ENCODE data around the gene DENND1A.
"Not testable (repeated sequence)": the region's sequence is repeated elsewhere in the genome, so short reads cannot be mapped to it uniquely, and the experiment has no call there.

The DENND1A gene, protein sequence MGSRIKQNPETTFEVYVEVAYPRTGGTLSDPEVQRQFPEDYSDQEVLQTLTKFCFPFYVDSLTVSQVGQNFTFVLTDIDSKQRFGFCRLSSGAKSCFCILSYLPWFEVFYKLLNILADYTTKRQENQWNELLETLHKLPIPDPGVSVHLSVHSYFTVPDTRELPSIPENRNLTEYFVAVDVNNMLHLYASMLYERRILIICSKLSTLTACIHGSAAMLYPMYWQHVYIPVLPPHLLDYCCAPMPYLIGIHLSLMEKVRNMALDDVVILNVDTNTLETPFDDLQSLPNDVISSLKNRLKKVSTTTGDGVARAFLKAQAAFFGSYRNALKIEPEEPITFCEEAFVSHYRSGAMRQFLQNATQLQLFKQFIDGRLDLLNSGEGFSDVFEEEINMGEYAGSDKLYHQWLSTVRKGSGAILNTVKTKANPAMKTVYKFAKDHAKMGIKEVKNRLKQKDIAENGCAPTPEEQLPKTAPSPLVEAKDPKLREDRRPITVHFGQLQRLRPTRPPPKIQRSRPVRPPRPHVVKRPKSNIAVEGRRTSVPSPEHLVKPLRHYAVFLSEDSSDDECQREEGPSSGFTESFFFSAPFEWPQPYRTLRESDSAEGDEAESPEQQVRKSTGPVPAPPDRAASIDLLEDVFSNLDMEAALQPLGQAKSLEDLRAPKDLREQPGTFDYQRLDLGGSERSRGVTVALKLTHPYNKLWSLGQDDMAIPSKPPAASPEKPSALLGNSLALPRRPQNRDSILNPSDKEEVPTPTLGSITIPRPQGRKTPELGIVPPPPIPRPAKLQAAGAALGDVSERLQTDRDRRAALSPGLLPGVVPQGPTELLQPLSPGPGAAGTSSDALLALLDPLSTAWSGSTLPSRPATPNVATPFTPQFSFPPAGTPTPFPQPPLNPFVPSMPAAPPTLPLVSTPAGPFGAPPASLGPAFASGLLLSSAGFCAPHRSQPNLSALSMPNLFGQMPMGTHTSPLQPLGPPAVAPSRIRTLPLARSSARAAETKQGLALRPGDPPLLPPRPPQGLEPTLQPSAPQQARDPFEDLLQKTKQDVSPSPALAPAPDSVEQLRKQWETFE

DNA sequence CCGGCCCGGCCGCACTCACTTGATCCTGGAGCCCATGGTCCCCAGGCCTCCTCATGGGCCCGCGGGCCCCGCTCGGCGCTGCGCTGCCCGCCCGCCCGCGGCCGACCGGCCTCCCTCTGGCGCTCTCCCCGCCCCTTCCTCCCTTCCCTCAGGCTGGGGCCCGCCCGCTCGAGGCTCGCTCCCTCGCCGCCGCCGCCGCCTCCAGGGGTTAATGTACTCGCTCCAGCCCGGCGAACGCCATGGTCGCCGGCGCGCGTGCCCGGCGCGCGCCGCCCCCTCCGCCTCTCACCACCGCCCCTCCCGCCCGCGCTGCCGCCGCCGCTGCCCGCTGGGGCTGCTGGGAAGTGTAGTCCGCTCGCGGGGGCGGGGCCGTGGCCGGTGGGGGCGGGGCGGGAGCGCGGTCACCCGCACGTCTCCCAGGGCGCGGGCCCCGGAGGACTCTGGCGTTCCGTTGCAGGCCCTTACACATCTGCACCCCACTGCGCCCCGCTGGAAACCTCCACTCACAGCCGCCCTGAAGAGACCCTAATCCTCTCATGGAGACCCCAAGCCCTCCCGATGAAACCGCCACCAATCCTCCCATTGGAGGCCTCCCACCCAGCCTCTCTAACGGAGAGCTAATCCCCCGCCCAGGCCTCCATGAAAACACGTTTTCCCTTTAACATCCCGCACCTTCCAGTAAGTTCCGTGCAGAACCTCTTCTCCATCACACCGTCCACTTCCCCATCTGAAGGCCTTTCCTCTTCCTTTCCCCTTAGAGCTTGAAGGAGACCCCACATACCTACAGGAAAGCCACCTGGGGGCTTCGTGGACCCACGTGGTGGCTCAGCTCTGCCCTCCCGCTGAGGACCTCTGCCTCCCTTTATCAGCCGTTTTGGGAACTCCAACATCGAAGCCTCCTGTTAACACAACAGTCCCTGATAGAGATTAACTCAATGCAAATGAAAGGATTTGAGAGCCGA lies at the start of gene DENND1A:
TSS of gene DENND1A (minus strand) at position 257 of the 962 bp plus-strand sequence. CDS start at position 36, 221 bp downstream.
- peak; percentile 66 to 83 for DNase-seq

DNA sequence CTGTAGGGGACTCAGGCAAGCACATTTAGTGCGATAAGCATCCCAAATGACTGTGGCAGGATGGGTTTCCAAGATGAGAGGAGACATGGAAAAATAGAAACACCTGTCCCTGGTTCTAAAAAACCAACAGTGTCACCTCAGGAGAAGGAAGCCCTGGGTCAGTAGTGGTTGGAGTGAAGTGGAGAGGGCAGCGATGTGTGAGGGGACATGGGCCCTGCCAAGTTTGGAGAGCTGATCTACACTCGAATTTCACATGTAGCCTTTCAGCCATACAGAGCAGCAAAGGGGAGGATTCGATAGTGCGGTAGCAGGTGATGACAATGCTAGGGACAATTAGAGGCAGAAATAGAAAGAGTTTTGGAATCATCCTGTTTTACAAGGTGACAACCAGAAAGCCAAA lies 49.1 kb upstream of the DENND1A start:
- DNase-seq: no peak

DNA sequence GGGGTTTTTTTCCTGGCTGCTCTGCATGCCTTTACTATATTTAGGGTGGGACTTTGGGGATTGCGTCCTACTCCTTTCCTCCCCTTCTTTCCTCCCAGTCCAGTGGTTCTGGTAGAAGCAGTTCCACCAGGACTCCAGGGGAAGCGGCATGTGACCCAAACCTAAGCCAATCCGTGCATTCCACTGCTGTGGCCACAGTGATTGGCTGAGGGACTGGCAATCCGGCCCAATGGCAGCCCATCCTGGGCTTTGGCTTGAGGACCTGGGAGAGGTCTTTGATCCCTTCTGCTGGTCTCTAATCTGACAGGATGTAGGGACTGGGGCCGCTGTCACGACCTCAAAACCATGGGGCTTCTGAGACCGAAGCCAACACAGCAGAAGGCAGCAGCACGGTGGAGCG lies 46.7 kb upstream of the DENND1A start:
- not testable (repeated sequence) for DNase-seq

DNA sequence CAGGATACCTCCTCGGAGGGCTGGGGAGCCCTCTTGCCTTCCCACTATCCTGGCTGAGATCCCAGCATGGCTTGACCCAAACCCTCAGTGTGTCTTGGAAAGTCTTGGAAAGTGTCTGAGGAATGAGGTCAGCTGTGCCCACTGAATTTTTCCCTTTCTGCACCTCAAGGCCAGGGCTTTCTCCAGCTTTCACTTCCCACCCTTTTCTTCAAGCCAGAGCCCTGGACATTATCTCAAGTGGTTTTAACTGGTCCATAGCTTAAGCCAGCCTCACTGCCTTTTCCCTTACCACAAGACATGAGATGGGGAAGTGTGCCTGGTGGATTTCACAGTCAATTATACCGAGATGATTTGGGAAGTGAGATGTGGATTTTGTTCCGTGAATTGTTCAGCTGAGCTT lies 45.9 kb upstream of the DENND1A start:
- DNase-seq: no peak

DNA sequence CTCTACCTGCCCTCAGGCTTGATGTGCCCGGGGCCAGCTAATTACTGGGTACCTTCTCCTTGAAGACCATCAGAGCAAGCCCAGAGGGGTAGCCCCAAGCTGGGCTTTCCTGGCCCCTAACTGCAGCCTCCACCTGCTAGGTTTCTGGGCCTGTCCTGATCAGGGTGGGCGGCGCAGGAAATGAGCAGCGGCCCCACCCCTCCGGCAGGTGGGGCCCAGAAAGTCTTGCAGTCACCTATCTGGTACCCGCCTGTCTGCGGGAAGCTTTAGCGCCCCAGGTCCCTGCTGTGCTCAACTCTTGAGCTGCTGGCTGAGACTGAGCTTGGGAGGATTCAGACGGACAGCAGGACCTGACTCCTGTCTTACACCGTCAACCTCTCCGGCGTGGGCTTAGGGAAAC lies 44.5 kb upstream of the DENND1A start:
- no peak for DNase-seq

DNA sequence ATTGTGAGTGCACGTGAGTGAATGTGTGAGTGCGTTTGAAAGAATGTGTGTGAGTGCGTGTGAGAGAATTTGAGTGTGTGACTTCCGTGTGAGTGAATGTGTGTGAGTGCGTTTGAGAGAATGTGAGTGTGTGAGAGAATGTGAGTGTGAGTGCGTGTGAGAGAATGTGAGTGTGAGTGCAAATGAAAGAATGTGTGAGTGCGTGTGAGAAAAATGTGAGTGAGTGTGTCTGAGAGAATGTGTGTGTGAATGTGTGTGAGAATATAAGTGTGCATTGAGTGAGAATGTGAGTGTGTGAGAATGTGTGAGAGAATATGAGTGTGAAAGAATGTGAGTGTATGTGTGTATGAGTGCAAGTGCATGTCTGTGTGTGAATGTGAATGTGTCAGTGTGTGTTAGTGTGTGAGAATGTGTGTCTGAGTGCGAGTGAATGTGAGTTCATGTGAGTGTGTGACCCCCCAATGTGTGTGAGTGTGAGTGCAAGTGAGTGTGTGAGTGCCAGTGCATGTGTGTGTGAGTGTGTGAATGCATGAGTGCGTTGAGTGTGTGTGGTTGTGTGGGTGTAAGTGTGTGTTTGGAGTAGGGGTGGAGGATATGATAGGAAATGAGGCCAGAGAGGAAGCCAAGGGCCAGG lies 43.8 kb upstream of the DENND1A start:
- no peak for DNase-seq

DNA sequence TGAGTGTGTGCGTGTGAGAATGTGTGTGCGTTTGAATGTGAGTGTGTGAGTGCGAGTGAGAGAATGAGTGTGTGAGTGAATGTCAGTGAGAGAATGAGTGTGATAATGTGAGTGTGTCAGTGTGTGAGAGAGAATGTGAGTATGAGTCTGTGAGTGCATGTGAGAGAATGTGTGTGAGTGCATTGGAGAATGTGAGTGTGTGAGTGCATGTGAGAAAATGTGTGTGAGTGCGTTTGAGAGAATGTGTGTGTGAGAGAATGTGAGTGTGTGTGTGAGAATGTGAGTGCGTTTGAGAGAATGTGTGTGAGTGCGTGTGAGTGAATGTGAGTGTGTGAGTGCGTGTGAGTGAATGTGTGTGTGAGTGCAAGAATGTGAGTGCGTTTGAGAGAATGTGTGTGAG lies 42.7 kb upstream of the DENND1A start:
- DNase-seq: no peak

DNA sequence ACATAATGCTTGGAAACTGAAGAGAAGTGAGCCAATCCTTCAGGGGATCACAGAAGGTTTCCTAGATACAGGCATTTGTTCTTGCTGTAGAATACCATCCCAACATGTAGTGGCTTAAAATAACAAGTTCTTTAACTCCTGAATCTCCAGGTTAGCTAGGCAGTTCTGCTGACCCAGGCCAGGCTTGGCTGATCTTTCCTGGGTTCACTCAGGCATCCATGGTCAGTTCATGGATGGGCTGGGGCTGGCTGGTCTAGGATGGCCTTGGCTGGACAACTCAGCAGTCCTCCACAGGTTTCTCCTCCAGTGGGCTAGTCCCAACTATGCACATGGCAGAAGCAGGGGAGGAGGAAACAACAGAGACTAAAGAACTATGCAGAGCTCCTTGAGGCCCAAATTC lies 37.4 kb upstream of the DENND1A start:
- no peak for DNase-seq

DNA sequence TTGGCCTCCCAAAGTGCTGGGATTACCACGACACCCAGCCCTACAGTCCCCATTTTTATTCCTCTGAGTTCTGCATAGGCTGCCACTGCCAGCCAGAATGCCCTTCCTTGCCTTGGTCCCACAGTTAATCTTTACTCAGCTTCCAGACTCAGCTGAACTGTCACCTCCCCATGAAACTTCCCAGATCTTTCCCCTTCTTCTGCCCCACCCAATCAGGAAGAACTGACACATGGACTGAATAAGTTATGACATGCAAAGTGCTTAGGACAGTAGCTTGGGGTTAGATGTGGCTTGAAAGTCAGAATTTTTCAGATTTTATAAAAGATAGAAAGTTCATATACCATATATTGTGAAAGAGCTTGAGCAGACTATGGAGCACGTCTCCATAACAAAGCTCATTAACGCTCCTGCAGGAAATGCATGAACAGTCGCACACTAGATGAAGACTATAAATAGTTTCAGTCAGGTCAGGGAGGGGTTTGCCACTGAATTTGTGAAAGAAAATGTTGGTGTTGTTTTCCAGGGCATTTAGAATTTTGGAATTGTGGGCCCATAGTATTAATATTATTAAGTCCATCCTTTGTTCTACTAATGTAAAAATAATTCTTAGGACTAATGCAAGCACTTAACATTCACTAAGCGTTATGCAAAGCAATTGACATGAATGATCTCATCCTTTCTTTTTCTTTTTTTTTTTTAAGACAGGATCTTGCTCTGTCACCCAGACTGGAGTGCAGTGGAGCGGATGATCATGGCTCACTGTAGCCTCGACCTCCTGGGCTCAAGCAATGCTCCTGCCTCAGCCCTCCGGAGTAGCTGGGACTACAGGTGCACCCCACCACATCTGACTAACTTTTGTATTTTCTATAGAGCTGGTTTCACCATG lies 36.1 kb upstream of the DENND1A start:
- DNase-seq: peak in 1 of 2 donors; percentile 32

DNA sequence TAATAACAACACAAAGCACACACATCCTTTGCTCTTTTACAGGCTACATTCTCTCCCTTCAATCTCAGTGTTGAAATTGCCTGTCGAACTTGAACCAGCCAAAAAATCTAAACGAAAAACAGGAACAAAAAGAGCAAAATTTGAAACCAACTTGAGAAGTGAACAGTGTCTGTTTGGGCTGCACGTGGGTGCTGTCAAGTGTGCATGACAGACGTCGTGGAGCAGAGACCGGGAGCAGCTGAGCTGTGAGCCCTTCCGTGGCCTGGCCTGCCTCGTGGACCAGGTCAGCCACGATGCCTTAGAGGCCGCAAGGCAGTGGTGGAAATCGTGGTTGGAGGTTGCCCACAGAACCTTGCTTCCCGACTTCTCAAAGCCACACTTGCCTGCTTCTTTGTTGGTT lies 34.8 kb upstream of the DENND1A start:
- DNase-seq: peak in 1 of 2 donors; percentile 51

DNA sequence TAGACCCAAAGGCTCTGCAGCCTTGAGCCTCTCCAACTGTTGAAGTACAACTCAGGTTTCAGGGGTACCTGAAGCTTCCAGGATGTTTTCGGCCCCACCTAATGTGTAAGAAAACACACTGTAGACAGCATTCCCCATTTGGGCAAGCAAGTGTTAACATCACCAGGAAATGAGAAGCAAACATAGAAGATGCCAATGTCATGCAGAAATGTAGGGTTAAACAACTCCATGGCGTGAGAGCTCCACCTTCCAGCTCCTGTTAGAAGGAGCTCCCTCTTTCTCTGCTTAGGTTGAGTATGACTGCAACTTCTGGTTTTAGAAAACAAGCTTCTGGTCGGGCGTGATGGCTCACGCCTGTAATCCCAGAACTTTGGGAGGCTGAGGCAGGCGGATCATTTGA lies 31.0 kb upstream of the DENND1A start:
- DNase-seq: no peak

DNA sequence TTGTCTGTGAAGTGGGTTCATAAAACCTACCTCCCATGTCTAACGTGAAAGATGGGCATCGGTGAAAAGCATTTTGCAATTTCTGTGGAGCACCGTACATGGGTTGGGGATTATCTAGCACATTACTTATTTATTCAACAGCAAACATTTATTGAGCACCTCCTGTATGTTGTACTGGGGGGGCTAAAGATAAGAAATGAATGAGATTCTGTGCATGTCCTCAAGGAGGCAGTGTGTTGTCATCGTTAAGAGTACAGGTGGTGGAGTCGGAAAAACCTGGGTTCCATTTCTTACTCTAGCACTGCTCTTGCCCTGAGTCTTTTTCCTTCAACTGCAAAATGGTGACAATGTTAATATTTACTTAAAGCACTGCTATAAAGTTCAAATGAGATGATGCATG lies 30.4 kb upstream of the DENND1A start:
- DNase-seq: peak; percentile 9 to 24

DNA sequence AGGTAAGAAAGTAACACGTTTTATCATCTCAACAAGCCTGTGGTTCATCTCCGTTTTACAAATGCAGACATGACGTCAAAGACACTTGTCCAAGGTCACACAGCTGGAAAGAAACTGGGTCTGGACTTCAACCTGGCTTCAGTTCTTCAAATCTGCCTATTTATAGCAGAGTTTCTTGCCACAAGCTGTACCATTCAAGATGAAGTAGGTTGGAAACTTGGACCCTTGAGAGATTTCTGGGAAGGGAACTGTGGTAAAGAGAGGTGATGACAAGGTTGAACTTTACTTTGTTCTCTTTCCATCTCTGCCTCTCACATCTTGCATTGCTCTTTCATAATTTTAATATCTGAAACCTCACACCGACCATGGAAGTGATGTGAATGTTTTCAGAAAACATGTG lies 29.9 kb upstream of the DENND1A start:
- DNase-seq: no peak

DNA sequence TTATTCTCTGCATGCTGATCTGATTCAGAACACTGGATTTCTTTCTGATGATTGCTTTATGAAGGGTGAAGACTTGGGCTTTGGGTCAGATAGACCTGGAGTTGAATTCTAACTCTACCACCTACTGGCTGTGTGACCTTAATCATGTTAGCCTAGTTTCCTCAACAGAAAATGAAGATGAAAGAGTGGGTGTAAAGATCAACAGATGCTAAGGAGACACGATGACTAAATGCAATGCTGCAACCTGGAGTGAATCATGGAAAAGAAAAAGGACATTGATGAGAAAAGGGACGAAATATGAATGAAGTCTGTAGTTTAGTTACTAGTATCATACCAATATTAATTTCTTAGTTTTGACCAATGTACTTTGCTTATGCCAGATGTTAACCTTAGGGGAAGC lies 27.8 kb upstream of the DENND1A start:
- peak in 1 of 2 donors; percentile 41 for DNase-seq

DNA sequence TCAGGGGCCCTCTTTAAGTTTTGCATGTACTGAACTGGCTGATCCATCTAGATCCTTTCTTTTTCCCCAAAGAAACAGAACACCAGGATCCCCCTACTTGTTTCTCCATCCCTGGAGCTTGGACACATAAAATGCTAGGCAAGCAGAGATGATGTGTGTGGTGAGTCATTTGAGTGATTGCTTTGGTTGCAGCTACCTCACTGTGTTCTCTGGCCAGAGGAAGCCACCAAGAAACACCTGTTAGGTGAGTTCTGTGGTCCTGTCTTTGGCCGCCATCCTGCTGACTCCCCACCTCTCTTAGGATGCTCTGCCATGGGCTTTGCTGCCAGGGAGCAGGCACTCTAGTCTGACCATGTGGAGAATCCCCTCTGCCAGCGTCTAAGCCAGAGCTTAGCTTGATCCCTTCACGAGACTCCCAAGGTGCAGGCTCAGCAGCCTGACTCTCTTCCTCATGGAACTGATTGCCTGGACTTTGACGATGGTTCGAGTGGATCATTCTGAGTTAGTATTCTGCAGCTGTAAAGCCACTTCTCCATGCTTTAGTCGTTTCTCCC lies 27.3 kb upstream of the DENND1A start:
- DNase-seq: no peak

DNA sequence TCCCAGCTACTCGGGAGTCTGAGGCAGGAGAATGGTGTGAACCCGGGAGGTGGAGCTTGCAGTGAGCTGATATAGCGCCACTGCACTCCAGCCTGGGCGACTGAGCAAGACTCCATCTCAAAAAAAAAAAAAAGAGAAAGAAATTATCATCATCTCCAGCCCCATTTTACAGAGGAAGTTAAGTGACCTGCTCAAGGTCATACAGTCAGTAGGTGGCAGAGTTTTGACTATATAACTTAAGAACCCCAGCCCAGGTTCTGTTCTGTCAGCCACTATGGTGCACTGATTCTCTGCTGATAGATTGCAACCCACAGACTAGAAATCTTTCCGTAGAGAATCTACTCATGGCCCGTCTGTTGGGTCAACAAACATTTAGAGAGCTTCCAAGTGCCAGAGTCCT lies 25.7 kb upstream of the DENND1A start:
- DNase-seq: no peak

DNA sequence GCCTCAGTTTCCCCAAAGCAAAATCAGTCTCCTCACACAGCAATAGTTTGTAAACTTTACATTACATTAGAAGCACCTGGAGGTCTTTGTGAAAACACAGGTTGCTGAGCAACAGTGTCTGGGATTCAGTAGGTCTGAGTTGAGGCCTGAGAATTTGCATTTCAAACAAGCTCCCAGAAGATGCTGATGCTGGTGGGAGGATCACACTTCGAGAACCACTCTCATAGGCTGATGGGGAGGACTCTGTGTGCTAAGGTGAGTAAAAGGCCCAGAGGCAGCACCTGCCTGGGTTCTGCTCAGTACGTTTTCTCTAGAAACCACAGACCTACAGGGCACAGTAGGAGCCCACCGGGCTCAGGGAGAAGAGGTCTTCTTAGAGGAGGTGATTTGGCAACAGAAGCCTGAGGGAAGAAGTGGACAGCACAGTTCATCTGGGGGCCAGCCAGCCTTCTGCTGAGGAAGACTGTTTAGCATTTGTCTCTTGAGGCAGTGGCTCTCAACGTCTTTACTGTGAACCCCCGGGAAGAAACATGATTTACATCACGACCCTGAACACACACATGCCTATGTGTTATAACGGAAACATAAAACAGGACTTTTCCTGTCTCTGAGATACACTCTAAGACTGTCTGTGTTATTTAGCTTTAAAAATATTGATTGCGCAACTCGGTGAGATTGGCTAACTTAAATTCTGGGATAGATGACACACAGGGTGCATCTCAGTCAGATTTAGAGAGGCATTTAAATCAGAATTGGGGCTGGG lies 24.8 kb upstream of the DENND1A start:
- DNase-seq: peak; percentile 11 to 68

DNA sequence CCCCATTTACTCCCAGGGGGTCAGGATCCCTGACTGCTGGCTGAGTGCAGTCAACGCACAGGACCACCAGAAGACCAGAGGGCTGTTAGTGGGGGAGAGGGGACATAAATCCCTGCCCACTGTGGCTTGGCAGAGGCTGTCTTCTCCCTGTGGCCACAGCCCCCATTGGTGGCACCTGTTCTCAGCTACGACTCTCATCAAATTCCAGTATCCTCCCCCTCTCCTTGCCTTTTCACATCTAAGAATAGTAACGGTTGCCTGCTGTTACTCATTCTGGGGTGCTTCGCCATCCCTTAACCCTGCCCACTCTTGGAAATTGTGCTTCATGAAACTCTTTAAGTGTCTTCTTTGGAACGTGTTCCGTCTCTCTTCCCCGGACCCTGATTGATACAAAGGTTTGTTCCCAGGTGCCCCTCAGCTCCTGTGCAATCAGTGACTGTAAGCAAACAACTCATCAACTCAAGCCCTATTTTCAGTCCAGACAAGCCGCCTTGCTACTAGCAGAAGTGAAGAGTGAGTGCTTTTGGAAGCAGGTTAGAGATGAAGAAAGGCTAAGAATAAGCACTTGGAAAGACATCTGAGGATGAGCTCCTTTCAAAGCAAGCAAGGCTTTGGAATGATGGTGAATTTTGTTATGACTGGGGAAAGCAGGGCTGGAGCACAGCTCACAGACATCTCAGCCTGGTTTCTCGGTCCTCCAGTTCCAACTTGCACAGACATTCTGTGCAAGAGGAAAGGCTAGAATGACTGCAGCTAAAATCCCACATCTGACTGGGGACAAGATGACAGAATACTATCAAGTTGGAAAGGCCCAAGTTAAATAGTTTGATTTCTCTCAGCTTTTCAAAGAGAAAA lies 22.9 kb upstream of the DENND1A start:
- DNase-seq: no peak

DNA sequence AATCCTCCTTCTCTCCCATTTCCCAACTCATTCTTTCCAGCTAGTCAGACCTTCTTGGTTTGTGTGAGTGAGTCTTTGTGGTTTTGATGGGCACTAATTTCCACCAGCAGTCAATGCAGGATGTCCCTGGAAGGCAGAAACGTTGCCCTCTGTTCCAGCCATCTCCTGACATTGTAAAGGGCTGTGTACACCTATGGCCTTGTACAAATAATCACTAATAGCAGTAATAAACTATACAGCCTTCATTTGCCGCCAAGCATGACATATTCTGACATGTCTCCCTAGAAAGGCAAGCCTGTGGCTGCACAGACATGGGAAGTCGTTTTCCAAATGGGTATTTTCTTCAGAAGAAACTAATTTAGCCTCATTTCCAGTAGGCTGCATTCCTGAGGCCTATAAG lies 18.4 kb upstream of the DENND1A start:
- no peak for DNase-seq
